ENCODE results near the gene ANKRD11. TPM values are rescaled to one million over a fixed set of nuclear protein-coding genes. Genes with fewer than 3 reads are reported as not detected.

ANKRD11 gene
- total RNA-seq, 2 donors from 2014 or later, result 118 to 159 TPM

DNA sequence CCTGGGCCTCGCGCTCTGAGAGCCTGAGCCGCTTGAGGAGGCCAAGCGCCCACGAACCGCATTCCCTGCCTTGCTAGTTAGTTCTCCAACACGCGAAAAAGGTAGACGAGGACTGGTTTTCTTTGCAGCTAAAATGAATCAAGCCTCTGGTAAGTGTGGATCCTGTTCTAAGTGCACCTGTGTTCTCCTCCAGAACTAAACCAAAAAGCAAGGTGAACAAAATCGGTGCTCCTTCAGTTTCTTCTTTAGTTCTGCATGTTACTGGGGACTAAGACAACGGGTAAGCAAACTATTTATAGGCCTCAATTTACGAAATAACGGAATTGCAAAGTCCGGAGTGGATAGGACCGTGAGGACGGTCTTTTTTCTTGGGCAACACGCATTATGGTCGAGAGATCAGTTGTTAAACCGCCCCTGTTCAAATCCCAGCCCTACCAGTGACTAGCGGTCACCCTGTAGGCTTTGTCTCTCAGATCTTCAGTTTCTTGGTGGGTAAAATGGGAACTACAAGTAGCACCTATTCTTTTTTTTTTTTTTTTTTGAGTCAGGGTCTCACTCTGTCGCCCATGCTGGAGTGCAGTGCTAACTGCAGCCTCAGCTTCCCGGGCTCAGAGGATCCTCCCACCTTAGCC, 993 bp upstream of the ANKRD11 start:
- Histone ChIP-seq H3K27ac (ENCODE audit: low read depth, low read length) (peak overlapping the region; percentile 87), H3K4me1 (ENCODE audit: control insufficient read depth, insufficient read depth, low read length) (peaks cover 8% of the 10 kb centered on the region), H3K36me3 (ENCODE audit: control insufficient read depth, insufficient read depth, low read length) (peaks cover 11% of the 10 kb centered on the region), H3K27me3 (ENCODE audit: control insufficient read depth, insufficient read depth, low read length, poor library complexity, severe bottlenecking) (no peaks in the 10 kb centered on the region), H3K4me3 (ENCODE audit: low read length) (peak overlapping the region; percentile 98), H3K9ac (ENCODE audit: extremely low read depth, low read length, poor library complexity, severe bottlenecking) (peak overlapping the region; percentile 89), H3K9me3 (ENCODE audit: control insufficient read depth, low read length) (no peaks in the 10 kb centered on the region)
- Mint-ChIP-seq H3K36me3 (ENCODE audit: low read depth) (peaks cover 6% of the 10 kb centered on the region), H3K4me1 (peaks cover 30% of the 10 kb centered on the region), H3K27me3 (ENCODE audit: insufficient read depth) (no peaks in the 10 kb centered on the region), H3K9me3 (no peaks in the 10 kb centered on the region), H3K27ac (peak overlapping the region; percentile 97), H3K4me3 (peak overlapping the region; percentile 73)
- WGBS, 2 experiments (ENCODE audit: insufficient coverage in 1 of 2, insufficient read length in 1 of 2), result 4 to 5% methylated on average over 18 to 22 of the region's 22 CpGs
- TF ChIP-seq, protein P1, sequence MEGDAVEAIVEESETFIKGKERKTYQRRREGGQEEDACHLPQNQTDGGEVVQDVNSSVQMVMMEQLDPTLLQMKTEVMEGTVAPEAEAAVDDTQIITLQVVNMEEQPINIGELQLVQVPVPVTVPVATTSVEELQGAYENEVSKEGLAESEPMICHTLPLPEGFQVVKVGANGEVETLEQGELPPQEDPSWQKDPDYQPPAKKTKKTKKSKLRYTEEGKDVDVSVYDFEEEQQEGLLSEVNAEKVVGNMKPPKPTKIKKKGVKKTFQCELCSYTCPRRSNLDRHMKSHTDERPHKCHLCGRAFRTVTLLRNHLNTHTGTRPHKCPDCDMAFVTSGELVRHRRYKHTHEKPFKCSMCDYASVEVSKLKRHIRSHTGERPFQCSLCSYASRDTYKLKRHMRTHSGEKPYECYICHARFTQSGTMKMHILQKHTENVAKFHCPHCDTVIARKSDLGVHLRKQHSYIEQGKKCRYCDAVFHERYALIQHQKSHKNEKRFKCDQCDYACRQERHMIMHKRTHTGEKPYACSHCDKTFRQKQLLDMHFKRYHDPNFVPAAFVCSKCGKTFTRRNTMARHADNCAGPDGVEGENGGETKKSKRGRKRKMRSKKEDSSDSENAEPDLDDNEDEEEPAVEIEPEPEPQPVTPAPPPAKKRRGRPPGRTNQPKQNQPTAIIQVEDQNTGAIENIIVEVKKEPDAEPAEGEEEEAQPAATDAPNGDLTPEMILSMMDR (conservative IDR thresholded peaks at IDR 0.05), result peak; percentile 62
- DNase-seq, result peak; percentile 77

DNA sequence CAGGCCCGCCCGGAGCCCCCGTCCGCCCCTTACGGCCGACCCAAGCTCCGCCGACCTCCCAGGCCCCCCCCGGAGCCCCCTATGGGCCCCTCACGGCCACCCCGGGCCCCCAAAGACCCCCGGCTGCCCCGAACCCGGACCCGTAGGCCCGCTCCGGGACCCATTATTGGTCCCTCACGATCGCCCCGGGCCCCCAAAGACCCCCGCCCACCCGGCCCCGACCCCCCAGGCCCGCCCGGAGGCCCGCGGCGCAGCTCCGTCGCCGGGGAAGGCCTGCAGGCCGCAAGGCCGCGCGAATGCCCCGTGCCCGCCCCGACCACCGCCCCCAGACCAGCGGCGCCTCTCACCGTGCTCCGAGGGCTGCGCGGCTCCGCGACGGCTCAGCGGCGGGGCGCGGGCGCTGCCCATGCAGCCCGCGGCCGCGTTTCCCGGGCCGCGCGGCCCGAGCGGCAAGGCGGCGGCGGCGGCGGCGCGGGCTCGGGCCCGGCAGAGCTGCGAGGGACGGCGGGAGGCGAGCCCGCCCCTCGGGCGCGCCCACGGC, 393 bp downstream of the ANKRD11 start:
- no peak for DNase-seq
- Mint-ChIP-seq H3K27me3 (ENCODE audit: insufficient read depth) (no peaks in the 10 kb centered on the region), H3K9me3 (no peaks in the 10 kb centered on the region), H3K36me3 (ENCODE audit: low read depth) (peaks cover 6% of the 10 kb centered on the region), H3K4me1 (peaks cover 39% of the 10 kb centered on the region), H3K27ac (no peak overlapping the region), H3K4me3 (peak overlapping the region; percentile 73)
- H3K4me1 ChIP-seq (ENCODE audit: control insufficient read depth, insufficient read depth, low read length), result peaks cover 9% of the 10 kb centered on the region
- peak overlapping the region; percentile 89 for H3K9ac ChIP-seq (ENCODE audit: extremely low read depth, low read length, poor library complexity, severe bottlenecking)
- H3K36me3 ChIP-seq (ENCODE audit: control insufficient read depth, insufficient read depth, low read length), result peaks cover 11% of the 10 kb centered on the region
- H3K27me3 ChIP-seq (ENCODE audit: control insufficient read depth, insufficient read depth, low read length, poor library complexity, severe bottlenecking), result no peaks in the 10 kb centered on the region
- no peak overlapping the region for H3K4me3 ChIP-seq (ENCODE audit: low read length)
- H3K9me3 ChIP-seq (ENCODE audit: control insufficient read depth, low read length), result no peaks in the 10 kb centered on the region
- WGBS, 2 experiments (ENCODE audit: insufficient coverage in 1 of 2, insufficient read length in 1 of 2), result 0% methylated on average over 75 of the region's 81 CpGs; no CpG with 5 or more reads in 1 of the 2 experiments
- TF ChIP-seq, protein P1 (conservative IDR thresholded peaks at IDR 0.05), result no peak
- H3K27ac ChIP-seq (ENCODE audit: low read depth, low read length), result peak overlapping the region; percentile 91

DNA sequence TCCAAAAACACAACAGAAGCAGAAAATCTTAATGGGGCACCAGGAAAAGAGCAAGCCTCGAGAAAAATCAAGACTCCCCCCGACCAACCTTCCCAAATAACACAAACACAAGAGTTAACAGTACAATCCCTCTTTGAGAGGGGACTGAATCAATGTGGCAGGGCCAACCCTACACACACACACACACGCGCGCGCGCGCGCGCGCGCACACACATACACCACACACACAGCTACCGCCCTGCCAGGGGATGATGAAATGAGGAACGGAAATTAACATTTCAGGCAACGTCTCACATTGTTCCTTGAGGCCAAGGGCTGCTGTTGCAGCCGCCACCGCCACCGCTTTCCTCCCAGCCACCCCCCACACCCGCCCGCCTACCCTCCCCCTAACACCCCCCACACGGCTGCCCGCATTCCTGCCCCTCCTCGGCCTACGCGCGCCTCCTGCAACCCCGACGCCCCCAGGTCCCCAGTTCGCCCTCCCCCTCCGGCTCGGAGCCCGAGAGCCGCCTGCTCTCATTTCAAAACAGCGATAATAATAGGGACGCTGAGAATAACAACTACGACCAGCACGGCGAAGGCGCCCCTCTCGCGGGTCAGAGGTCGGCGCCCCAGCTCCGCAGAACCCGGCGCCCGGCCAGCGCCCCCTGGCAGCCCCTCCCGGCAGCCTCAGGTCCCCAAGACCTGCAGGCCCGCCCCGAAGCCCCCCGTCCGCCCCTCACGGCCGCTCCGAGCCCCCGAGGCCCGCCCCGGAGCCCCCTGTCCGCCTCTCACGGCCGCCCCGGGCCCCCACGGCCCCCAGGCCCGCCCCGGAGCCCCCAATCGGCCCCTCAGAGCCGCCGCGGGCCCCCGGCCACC, 1.1 kb downstream of the ANKRD11 start:
- Histone ChIP-seq H3K4me1 (ENCODE audit: control insufficient read depth, insufficient read depth, low read length) (peaks cover 8% of the 10 kb centered on the region), H3K27ac (ENCODE audit: low read depth, low read length) (peak overlapping the region; percentile 91), H3K4me3 (ENCODE audit: low read length) (peak overlapping the region; percentile 96), H3K36me3 (ENCODE audit: control insufficient read depth, insufficient read depth, low read length) (peaks cover 11% of the 10 kb centered on the region), H3K9me3 (ENCODE audit: control insufficient read depth, low read length) (no peaks in the 10 kb centered on the region), H3K27me3 (ENCODE audit: control insufficient read depth, insufficient read depth, low read length, poor library complexity, severe bottlenecking) (no peaks in the 10 kb centered on the region), H3K9ac (ENCODE audit: extremely low read depth, low read length, poor library complexity, severe bottlenecking) (peak overlapping the region; percentile 89)
- Mint-ChIP-seq H3K4me3 (peak overlapping the region; percentile 73), H3K27ac (peak overlapping the region; percentile 95), H3K4me1 (peaks cover 45% of the 10 kb centered on the region), H3K27me3 (ENCODE audit: insufficient read depth) (no peaks in the 10 kb centered on the region), H3K36me3 (ENCODE audit: low read depth) (peaks cover 6% of the 10 kb centered on the region), H3K9me3 (no peaks in the 10 kb centered on the region)
- peak; percentile 90 for DNase-seq
- 0 to 1% methylated on average over 15 to 54 of the region's 71 CpGs for WGBS, 2 experiments (ENCODE audit: insufficient coverage in 1 of 2, insufficient read length in 1 of 2)
- TF ChIP-seq, protein P1 (conservative IDR thresholded peaks at IDR 0.05), result peak; percentile 52

Data from endodermal cell (in vitro differentiated cells).